GM12801 (cell line): ENCODE data around the gene EMX1.

Experiments used
- CTCF ChIP-seq: IDR thresholded peaks from one replicate; pipeline ENCODE4 v1.5.1; 2011; ENCODE audit warnings: control low read depth; ENCODE audit not compliant: insufficient read length; ENCODE audit errors: extremely low read depth

EMX1 gene

GRCh38 chr2:72894514-72894913 lies 22.8 kb upstream of the EMX1 start:
- TF ChIP-seq CTCF = no peak

DNA sequence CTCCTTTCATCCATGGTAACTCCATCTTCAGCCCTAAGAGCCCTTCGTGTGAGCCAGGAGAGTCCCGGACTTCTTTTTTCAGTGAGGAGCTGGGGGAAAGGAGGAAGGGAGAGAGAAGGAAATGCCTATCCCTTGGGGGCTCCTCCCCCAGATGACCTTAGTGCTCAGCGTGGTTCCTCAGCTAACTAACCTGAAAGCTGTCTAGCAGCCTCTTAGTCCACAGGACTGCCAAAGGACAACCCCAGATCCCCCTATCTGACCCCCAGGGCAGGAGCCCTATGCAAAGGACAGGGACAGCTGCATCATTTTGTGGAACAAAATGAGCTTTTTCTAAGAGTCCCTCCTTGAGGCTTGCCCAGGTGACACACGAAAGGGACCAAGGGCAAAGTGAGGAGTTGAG lies 22.2 kb upstream of the EMX1 start:
- no peak for TF ChIP-seq CTCF

GRCh38 chr2:72895759-72896281 lies 21.5 kb upstream of the EMX1 start:
- TF ChIP-seq CTCF = no peak

DNA sequence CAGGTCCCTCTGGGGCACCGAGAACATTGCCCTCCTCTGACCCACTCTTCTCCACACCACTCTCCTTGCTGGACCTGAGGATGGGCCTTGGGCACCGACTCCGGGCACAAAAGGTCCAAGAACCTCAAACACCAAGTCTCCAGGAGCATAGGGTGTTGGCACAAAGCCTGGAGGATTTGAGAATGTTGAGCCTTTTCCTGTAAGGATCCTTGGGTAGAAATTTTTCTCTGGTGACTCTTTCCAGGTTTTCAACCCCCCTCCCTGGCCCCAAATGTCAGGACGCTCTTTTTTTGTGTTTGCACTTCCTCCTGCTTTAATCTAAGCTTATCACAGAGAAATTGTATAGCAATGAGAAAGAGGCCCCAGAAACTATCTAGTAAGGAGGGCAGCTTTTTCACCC lies 20.9 kb upstream of the EMX1 start:
- no peak for TF ChIP-seq CTCF

GRCh38 chr2:72897785-72898584 lies 19.3 kb upstream of the EMX1 start:
- TF ChIP-seq CTCF = no peak

DNA sequence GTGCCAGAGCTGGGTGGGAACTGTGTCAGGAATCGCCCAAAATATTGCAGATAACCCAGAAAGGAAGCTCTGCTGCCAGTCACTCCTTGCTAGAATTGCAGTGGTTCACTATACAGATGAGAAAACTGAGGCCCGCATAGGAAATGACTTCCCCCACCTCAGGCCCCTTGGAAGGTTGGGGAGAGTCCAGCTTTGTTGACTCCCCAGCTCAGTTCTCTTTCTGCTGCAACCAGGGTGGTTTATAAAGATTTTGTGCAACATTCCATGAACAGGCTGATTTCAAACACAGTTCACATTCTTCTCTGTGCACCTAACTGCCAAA lies 18.8 kb upstream of the EMX1 start:
- no peak for TF ChIP-seq CTCF

DNA sequence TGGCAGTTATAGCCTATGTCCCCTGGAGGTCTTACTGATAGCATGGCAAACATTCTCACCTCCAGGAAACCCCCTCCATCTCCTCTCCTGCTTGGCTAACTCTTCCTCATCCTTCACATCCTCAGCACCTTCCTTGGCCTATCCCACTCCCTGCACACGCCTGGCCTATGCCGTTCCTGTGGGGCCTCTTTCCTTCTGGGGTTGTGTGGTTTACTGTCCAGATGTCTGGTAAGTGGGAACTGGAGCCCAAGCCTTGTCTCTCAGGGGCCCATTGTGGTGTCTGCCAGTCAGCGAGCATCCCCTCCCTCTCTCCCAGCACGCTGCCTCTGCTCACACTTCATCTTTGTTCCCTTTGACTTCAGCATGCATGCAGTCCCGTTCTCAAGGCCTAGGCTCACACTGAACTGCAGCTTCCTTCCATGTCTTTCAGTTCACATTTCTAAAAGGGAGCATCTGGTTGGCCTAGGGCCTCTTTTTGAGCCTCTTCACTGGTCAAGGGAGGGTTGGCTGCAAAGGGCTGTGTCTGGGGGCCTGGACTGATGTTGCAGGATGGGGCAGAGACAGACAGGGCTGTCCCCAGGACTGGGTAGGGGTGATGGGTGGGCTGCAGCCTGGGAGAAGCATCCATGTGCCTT lies 17.0 kb upstream of the EMX1 start:
- no peak for TF ChIP-seq CTCF
